ENCODE measurements around the gene PFDN5. TPM values are rescaled to one million over a fixed set of nuclear protein-coding genes. Genes with fewer than 3 reads are reported as not detected.

PFDN5 gene
- total RNA-seq, 1 experiment from 2014 or later, result 291 TPM

DNA sequence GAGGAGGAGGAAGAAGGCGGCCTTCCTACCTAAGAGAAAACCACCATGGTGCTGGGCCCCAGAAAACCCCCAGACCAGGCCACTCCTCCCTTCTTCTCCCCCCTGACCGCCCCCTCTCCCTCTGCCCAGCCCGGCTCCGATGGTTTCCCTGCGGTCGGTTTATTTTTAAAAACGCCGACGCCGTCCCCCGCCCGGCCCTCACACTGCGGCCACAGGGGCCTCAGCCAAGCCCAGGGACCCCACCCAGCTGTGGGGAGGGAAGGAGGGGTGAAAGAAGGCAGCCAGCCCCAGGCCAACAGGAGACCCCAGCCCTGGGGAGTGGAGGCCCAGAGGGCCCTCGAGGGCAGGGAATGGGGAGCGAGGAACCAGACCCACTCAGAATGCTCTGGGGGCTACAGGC is 37.4 kb downstream of the PFDN5 start:
- POLR2A ChIA-PET (ENCODE audit: unreplicated experiment), result no interaction called here

DNA sequence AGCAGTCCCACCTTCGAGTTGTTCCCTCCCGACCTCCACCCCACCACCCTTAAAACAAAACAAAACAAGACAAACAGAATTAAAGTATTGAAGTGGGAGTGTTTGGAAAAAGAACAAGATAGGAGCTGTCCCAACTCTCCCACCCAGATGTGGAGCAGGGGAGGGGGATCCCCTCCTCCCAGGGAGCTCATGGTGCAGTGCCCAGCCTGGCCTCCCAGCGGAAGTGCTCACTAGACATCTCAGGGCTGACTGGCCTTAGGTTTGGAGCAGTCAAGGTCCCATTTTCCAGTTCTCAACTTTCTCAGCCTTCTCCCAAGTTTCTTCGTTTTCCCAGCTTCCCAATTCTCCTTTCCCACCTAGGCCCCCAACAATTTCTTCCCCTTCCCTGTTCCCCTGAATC is 37.9 kb downstream of the PFDN5 start:
- Histone ChIP-seq H3K4me3 (no peak overlapping the region), H3K9me3 (ENCODE audit: insufficient read depth, low read depth) (no peaks in the 10 kb centered on the region), H3K27ac (no peak overlapping the region), H3K27me3 (ENCODE audit: insufficient read depth, low read depth) (peaks cover 34% of the 10 kb centered on the region), H3K79me2 (ENCODE audit: low read depth) (no peaks in the 10 kb centered on the region), H4K20me1 (ENCODE audit: insufficient read depth) (no peaks in the 10 kb centered on the region), H2AFZ (no peak overlapping the region), H3K4me2 (no peak overlapping the region), H3K36me3 (ENCODE audit: low read depth) (no peaks in the 10 kb centered on the region), H3K9me2 (ENCODE audit: insufficient read depth) (no peaks in the 10 kb centered on the region), H3K4me1 (replicated peaks; ENCODE audit: insufficient read depth) (no peaks in the 10 kb centered on the region), H3F3A (ENCODE audit: insufficient read depth, low read depth) (no peaks in the 10 kb centered on the region)
- CTCF ChIA-PET, result interaction anchor here (0.7 kb wide), 1 partner anchor 78 kb away, joined by 7 read pairs; no protein-coding TSS in a partner anchor
- TF ChIP-seq EZH2 (IDR thresholded peaks at IDR 0.05; ENCODE audit: low read depth), result no peak
- TF ChIP-seq, protein P1, sequence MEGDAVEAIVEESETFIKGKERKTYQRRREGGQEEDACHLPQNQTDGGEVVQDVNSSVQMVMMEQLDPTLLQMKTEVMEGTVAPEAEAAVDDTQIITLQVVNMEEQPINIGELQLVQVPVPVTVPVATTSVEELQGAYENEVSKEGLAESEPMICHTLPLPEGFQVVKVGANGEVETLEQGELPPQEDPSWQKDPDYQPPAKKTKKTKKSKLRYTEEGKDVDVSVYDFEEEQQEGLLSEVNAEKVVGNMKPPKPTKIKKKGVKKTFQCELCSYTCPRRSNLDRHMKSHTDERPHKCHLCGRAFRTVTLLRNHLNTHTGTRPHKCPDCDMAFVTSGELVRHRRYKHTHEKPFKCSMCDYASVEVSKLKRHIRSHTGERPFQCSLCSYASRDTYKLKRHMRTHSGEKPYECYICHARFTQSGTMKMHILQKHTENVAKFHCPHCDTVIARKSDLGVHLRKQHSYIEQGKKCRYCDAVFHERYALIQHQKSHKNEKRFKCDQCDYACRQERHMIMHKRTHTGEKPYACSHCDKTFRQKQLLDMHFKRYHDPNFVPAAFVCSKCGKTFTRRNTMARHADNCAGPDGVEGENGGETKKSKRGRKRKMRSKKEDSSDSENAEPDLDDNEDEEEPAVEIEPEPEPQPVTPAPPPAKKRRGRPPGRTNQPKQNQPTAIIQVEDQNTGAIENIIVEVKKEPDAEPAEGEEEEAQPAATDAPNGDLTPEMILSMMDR (conservative IDR thresholded peaks at IDR 0.05), result no peak
- intact Hi-C loops (cut with micrococcal nuclease; ENCODE audit: unreplicated experiment), result no loop called here
- POLR2A ChIA-PET (ENCODE audit: unreplicated experiment), result no interaction called here
- DNase-seq, result no peak
- no TSS peak for BruUV-seq (replicated peaks)

More for the DNA sequence above, 37.4 kb downstream of the PFDN5 start:
- intact Hi-C loops (cut with micrococcal nuclease; ENCODE audit: unreplicated experiment), result no loop called here
- no peaks in the 10 kb centered on the region for H3K79me2 ChIP-seq (ENCODE audit: low read depth)
- H3K36me3 ChIP-seq (ENCODE audit: low read depth), result no peaks in the 10 kb centered on the region
- no peak for TF ChIP-seq EZH2 (IDR thresholded peaks at IDR 0.05; ENCODE audit: low read depth)
- TF ChIP-seq, protein P1 (conservative IDR thresholded peaks at IDR 0.05), result no peak
- no peaks in the 10 kb centered on the region; the same call in 1 of the 2 replicates for H3F3A ChIP-seq (ENCODE audit: insufficient read depth, low read depth)
- H3K9me2 ChIP-seq (ENCODE audit: insufficient read depth), result no peaks in the 10 kb centered on the region
- no peak overlapping the region for H3K27ac ChIP-seq
- H4K20me1 ChIP-seq (ENCODE audit: insufficient read depth), result no peaks in the 10 kb centered on the region
- H3K4me2 ChIP-seq, result no peak overlapping the region
- no TSS peak for BruUV-seq (replicated peaks)
- H2AFZ ChIP-seq, result no peak overlapping the region
- no peaks in the 10 kb centered on the region for H3K9me3 ChIP-seq (ENCODE audit: insufficient read depth, low read depth)
- H3K27me3 ChIP-seq (ENCODE audit: insufficient read depth, low read depth), result peaks cover 31% of the 10 kb centered on the region
- DNase-seq, result no peak
- no peak overlapping the region for H3K4me3 ChIP-seq
- no peaks in the 10 kb centered on the region for H3K4me1 ChIP-seq (replicated peaks; ENCODE audit: insufficient read depth)
- CTCF ChIA-PET, result no interaction called here

- H3K4me1 ChIP-seq (replicated peaks; ENCODE audit: insufficient read depth), result no peaks in the 10 kb centered on the region
- no peak for DNase-seq
- no peaks in the 10 kb centered on the region for H3K9me2 ChIP-seq (ENCODE audit: insufficient read depth)
- no peak overlapping the region for H2AFZ ChIP-seq
- H3K27me3 ChIP-seq (ENCODE audit: insufficient read depth, low read depth), result peaks cover 40% of the 10 kb centered on the region
- intact Hi-C loops (cut with micrococcal nuclease; ENCODE audit: unreplicated experiment), result no loop called here
- H3K9me3 ChIP-seq (ENCODE audit: insufficient read depth, low read depth), result no peaks in the 10 kb centered on the region
- H3K36me3 ChIP-seq (ENCODE audit: low read depth), result no peaks in the 10 kb centered on the region
- TF ChIP-seq EZH2 (IDR thresholded peaks at IDR 0.05; ENCODE audit: low read depth), result no peak
- TF ChIP-seq, protein P1 (conservative IDR thresholded peaks at IDR 0.05), result no peak
- H3K79me2 ChIP-seq (ENCODE audit: low read depth), result no peaks in the 10 kb centered on the region
- no peaks in the 10 kb centered on the region for H3F3A ChIP-seq (ENCODE audit: insufficient read depth, low read depth)
- H4K20me1 ChIP-seq (ENCODE audit: insufficient read depth), result no peaks in the 10 kb centered on the region
- H3K27ac ChIP-seq, result no peak overlapping the region
- H3K4me2 ChIP-seq, result no peak overlapping the region
- BruUV-seq (replicated peaks), result no TSS peak
- ChIA-PET POLR2A (ENCODE audit: unreplicated experiment) (no interaction called here), CTCF (interaction anchor here (0.7 kb wide), 1 partner anchor 78 kb away, joined by 7 read pairs; no protein-coding TSS in a partner anchor)
- no peak overlapping the region for H3K4me3 ChIP-seq
These were observed 38.5 kb downstream of the PFDN5 start for GRCh38 chr12:53333845-53334244.
